Activated CD8-positive, alpha-beta memory T cell treated with anti-CD3 and anti-CD28 coated beads, Interleukin-2, amount 50 U/mL, for 48 hours (primary cell): ENCODE data around the gene CEP72.

Experiments
- DNase-seq: peaks from one replicate; pipeline ENCODE4 v3.0.0-alpha.2; 2020

Gene CEP72

GRCh38 chr5:639584-640213 lies 27.6 kb downstream of the CEP72 start:
- DNase-seq: no peak

DNA sequence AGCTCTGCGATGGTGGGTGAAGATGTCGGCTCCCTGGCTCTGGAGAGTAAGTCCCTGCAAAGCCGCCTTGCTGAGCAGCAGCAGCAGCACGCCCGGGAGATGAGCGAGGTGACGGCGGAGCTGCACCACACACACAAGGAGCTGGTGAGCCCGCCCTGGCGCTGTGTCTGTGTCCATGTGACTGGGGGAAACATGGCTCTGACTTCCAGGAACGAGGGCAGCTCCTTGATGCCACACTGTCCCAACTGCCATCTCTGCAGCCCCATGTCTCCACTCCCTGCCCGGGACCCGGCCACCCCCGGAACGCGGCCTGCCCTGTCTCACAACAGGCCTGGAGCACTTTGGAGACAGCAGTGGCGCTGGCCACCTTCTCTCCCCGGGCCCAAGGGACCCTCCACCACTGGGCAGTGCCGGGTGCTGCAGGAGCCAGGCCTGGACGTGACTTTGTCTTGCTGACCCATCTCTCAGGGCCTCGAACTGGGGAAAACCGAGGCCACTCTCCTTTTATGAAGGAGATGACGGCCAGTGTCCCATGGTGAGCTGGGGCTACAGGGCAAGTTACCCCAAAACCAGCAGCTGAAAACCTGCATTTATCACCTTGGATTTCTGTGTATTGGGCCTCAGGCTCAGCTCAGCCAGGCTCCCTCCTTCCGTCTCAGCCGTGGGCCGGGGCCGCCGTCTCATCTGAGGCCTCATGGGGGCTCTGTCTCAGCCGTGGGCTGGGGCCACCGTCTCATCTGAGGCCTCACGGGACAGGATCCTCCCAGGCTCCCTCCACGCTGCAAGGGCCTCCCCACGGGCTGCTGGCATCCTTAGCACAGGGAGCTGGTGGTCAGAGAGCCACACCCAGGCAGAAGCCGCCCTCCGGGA lies 28.6 kb downstream of the CEP72 start:
- no peak for DNase-seq

GRCh38 chr5:641331-641765 lies 29.2 kb downstream of the CEP72 start:
- no peak for DNase-seq

- no peak for DNase-seq
These were observed 30.3 kb downstream of the CEP72 start for GRCh38 chr5:642481-642880.

GRCh38 chr5:643351-643801 lies 31.2 kb downstream of the CEP72 start:
- DNase-seq: no peak

DNA sequence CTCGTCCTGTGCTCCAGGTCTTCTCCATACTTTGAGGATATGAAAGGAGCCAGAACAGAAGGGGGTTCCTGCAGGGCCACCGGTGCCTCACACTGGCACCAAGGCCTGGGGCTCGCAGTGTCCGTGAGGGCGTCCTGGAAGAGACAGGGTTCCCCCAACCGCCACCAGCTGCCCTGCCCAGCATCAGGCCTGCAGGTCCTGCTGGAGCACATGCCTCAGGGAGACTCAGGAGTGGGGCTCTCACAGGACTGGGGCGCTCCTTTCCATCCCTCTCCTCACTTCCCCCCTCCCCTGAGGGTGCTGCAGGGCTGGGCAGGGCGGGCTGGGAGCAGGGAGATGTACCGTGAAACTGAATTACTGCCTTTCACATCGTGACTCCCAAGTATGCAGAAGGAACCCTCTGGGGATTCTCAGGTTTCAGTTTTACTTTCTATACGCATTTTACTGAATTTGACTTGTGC lies 31.7 kb downstream of the CEP72 start:
- DNase-seq: no peak

DNA sequence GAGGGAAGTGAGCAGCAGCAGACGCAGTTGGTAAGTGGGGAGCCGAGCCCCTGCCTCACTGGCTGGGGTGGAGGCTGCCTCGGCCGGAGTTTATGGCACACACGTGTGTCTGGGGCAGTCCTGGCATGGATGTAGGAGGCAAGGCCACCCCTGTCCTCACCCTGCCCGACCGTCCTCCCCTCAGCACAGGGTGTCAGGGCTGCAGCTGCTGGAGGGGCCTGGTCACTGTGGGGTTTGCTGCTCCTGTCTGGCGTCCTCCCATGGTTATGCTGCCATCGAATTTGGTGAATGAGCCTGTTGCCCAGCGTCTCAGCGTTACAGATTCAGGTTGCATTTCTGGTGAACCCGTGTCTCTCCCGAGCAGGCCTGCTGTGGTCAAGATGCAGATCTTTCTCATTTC lies 32.4 kb downstream of the CEP72 start:
- DNase-seq: no peak

DNA sequence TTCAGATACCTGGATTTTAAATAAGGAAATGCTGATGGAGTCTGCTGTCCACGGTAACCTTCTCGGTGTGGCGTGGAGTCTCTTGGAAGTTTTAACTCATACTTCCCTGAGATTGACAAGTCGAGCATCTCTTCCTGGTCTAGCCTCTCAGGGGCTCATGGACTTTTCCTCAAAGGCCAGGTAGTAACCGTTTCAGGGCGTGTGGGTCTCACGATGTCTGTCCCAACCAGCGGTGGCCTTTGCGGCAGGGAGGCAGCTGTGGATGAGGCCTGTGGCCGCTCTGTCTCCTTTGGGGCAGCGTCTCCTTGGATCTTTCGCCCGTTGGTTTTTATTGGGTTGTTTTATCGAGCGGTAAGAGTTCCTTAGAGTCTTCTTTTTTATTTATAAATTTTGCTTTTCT lies 32.8 kb downstream of the CEP72 start:
- DNase-seq: no peak

DNA sequence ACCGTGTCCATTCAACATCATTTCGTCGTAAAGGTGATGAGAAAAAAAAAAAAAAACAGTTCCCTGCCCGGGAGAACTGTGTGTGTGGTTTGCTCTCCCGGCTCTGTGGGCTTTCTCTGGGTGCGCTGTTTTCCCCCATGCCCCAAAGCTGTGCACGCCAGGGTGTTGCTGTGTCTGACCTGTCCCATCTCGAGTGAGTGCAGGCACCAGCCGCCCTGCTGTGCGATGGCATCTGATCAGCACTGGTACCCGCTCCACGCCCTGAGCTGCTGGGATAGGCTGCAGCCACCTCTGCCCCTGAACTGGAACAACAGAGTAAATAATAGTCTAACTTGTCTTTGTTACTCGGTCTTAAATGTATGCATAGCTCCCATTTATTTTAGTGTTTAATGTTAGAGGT lies 33.3 kb downstream of the CEP72 start:
- no peak for DNase-seq

- DNase-seq: no peak
These were observed 34.5 kb downstream of the CEP72 start for GRCh38 chr5:646396-647201.

DNA sequence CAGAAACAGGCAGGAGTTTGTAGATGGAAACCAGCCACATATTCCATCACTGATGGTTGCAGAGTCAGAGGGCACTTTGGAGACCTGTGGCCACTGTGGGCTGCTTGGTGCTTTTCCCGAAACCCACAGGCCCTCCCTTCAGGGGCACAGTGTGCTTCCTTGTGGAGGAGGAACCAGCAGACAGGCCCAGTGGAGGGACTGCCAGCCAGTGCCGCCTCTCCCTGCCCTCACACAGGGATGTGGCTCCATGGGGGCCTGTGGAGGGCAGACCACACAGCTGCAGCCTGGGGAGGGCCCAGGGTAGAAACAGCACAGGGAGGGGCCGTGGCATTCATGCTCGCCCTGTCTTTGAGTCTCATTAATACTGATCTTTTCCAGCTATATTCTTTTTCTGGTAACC lies 35.2 kb downstream of the CEP72 start:
- no peak for DNase-seq

GRCh38 chr5:647727-648126 lies 35.6 kb downstream of the CEP72 start:
- DNase-seq: no peak

DNA sequence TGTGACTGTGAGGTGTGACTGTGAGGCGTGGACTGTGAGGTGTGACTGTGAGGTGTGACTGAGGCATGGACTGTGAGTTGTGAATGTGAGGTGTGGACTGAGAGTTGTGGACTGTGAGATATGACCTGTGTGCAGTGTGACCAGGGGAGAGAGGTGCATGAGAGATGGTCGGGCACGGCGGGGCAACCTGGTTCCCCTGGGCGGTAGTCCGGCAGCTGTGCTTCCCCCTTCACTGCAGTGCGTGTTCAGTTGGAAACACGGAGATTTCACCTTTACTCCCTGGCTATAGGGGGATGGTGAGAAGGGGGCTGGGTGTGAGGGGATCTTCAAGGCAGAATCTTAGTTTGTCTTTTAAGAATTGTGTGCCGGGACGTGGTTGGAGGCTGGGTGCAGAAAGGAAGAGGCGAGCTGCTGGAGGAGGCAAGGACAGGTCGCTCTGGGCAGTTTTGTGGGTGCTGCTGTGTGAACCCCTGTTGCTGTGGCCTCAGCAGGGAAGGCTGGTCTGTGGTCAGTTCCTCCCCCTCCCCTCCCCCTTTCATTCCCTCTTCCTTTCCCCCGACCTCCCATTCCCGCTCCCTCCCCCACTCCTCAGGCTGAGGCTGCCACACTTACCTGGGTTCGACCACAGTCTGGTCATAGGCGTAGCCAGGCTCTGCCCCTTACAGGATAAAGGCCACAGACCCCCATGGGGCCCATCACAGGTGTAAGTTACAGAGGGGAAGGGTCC lies 39.3 kb downstream of the CEP72 start:
- DNase-seq: no peak

DNA sequence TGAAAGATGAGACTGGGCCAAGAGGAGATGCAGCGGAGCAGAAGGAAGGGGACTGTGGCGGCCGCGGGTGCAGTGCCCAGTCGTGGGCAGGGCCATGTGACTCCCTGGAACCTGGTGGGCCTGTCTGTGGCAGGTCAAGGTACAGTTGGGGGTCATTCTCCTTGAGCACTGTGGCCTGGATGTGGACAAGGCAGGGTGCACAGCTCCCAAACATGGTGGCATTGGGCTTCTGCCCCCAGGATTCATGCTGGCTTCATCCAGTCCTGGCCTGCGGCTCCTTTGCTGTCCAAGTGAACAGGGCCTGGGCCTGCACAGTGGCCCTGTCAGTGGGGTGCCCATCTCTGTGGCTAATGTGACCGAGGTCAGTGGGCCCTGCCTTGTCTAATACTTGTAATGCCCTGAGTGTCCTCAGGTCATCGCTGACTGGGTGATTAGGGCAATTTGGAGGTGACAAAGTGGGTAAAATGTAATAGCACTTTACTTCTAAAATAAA lies 39.9 kb downstream of the CEP72 start:
- DNase-seq: no peak

DNA sequence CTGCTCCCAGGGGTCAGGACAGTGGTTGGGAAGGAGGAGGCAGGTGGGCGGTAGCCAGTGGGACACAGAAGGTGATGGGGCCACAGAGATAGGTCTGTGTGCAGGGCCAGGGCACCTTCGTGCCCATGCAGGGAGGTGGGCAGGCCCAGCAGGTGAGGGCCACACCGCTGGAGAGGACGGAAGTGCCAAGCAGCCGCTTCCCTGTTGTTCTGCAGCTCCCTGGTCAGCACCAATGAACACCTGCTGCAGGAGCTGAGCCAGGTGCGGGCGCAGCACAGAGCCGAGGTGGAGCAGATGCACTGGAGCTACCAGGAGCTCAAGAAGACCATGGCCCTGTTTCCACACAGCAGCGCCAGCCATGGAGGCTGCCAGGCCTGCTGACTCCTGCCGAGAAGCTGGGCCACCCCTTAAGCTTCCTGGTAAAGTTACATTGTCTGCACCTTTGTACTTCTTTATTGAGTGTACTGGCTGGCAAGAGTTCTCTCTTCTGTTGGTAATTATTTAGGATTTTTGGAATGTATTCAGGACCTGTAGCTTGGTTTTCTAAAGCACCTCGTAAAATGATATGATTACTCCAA lies 40.7 kb downstream of the CEP72 start:
- no peak for DNase-seq

DNA sequence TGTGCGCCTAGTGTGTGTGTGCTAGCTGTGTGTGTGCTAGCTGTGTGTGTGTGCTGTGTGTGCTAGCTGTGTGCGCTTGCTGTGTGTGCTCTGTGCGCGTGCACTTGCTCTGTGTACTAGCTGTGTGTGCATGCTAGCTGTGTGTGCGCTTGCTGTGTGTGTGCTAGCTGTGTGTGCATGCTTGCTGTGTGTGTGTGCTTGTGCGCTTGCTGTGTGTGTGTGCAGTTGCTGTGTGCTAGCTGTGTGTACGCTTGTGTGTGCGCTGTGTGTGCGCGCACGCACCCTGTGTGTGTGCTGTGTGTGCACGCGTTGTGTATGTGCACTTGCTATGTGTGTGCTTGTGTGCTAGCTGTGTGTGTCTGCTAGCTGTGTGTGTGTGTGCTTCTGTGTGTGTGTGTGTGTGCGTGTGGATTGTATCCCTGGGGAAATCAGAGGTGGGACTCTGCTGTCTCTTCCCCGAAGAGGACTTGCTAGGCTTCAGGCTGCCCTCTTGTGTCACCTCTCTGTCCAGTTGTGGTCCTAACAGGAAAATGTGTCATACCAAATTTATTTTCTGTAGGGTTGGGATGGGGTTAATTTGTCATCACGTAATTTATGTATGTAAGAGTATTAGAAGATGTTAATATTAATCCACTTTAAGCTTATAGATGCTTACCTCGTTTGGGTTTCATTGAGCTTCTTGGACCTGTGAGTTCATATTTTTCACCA lies 42.1 kb downstream of the CEP72 start:
- no peak for DNase-seq

DNA sequence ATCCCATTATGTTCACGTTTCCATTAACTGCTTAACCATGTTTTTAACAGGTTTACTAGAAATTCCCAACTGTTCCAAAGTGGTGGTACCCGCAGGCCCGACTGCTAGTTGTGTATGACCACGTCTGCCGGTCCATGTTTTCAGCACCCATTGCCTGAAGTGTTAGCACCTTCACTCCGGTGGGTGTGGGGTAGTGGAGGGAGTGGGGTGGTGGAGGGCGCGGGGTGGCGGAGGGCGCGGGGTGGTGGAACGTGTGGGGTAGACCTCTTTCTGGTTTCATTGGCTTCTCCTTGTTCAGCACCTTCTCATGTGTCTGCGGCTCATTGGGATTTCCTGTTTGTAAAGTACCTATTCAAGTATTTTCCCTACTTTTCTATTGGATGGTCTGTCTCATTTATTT lies 43.3 kb downstream of the CEP72 start:
- no peak for DNase-seq

DNA sequence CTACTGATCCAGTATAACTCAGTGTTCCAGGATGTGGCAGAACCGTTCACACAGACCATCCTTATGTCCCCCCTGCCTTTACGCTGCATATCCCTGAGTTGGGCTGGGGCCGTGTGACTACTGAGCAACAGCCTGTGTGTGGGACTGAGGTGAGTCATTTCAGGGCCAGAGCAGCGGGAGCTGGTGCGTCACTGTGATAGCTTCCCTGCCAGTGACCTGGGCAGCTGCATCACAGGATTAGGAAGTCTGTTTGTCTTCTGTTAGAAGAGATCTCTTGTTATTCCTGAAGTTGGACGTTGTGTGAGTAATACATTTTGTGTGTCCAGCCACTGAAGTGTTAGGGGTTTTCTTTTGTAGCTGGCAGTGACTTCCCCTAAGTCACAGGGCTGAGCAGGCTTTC lies 45.4 kb downstream of the CEP72 start:
- no peak for DNase-seq

GRCh38 chr5:658103-658502 lies 46.0 kb downstream of the CEP72 start:
- no peak for DNase-seq

GRCh38 chr5:659496-660263 lies 47.5 kb downstream of the CEP72 start:
- DNase-seq: no peak
